Measurements from ENCODE around the gene SLK.

The SLK gene

DNA sequence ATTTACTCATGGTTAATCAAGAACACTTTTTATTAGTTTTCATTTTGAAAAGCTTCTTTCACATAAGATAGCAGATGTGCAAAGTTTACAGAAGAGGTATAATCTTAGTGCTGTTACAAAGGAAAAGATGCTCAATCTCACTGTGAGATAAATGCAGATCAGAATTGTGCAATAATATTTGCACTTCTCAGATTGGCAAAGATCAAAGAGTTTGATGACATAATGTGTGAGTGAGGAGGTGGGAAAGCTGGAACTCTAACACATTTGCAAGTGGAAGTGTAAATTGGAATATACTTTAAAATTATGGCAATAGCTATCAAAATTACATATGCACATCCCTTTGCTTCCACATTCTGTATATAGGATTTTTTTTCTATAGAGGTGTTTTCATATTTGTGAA lies 27.4 kb upstream of the SLK start:
- no peak overlapping the region for H3K27ac ChIP-seq (ENCODE audit: low read length)
- no peak for DNase-seq (ENCODE audit: low read depth, low spot score)
- H3K9me3 ChIP-seq (ENCODE audit: control insufficient read depth, insufficient read depth, low read length), result no peaks in the 10 kb centered on the region
- no peaks in the 10 kb centered on the region for H3K36me3 ChIP-seq (ENCODE audit: control insufficient read depth, insufficient read depth, low read length)
- no peaks in the 10 kb centered on the region for H3K27me3 ChIP-seq (ENCODE audit: control insufficient read depth, insufficient read depth, low read length)
- H3K4me1 ChIP-seq (ENCODE audit: control insufficient read depth, insufficient read depth, low read length), result no peaks in the 10 kb centered on the region
- H3K4me3 ChIP-seq (ENCODE audit: low read length), result no peak overlapping the region

DNA sequence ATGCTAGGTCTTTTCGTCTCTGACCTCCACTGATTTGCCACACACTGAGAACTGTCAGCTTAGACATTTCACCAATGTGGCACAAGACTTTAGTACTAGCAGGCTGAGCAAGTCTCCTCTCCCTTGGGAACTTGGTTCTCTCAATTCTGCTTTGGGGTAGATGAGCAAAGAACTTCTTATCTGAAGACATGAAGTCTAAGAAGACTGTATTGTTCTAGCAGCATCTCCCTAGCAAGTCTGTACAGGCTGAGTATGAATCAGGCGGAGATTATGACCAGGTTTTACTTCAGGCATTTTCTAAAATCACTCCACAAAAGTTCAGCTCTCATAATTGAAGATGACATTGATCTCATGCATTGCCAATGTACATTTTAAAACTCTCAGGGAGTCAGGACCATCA lies 25.1 kb upstream of the SLK start:
- Histone ChIP-seq H3K36me3 (ENCODE audit: control insufficient read depth, insufficient read depth, low read length) (no peaks in the 10 kb centered on the region), H3K9me3 (ENCODE audit: control insufficient read depth, insufficient read depth, low read length) (no peaks in the 10 kb centered on the region), H3K4me1 (ENCODE audit: control insufficient read depth, insufficient read depth, low read length) (no peaks in the 10 kb centered on the region), H3K4me3 (ENCODE audit: low read length) (no peak overlapping the region), H3K27me3 (ENCODE audit: control insufficient read depth, insufficient read depth, low read length) (no peaks in the 10 kb centered on the region), H3K27ac (ENCODE audit: low read length) (no peak overlapping the region)
- no CpG with 5 or more reads among the region's 2 CpGs for WGBS (ENCODE audit: insufficient coverage, insufficient read length)
- DNase-seq (ENCODE audit: low read depth, low spot score), result no peak

DNA sequence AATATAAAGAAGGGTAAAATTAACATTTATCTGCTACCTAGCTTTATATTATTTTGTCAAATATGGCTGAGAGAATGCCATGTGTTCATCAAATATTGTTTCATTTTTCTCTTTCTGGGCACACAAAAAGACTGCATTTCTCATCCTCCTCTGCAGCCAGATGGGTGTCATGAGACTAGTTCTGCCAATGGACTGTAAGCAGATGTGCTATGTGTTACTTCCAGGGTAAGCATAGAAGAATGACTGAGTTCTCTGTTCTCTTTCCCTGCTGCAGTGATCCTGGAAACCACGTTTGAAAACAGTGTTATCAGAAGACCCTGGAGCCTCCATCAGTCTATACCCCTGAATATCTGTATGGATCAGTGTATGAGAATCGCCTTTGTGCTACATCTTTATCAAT lies 24.1 kb upstream of the SLK start:
- H3K36me3 ChIP-seq (ENCODE audit: control insufficient read depth, insufficient read depth, low read length), result no peaks in the 10 kb centered on the region
- WGBS (ENCODE audit: insufficient coverage, insufficient read length), result no CpG with 5 or more reads among the region's 2 CpGs
- no peak overlapping the region for H3K27ac ChIP-seq (ENCODE audit: low read length)
- DNase-seq (ENCODE audit: low read depth, low spot score), result no peak
- no peak overlapping the region for H3K4me3 ChIP-seq (ENCODE audit: low read length)
- no peaks in the 10 kb centered on the region for H3K9me3 ChIP-seq (ENCODE audit: control insufficient read depth, insufficient read depth, low read length)
- H3K27me3 ChIP-seq (ENCODE audit: control insufficient read depth, insufficient read depth, low read length), result no peaks in the 10 kb centered on the region
- H3K4me1 ChIP-seq (ENCODE audit: control insufficient read depth, insufficient read depth, low read length), result no peaks in the 10 kb centered on the region

DNA sequence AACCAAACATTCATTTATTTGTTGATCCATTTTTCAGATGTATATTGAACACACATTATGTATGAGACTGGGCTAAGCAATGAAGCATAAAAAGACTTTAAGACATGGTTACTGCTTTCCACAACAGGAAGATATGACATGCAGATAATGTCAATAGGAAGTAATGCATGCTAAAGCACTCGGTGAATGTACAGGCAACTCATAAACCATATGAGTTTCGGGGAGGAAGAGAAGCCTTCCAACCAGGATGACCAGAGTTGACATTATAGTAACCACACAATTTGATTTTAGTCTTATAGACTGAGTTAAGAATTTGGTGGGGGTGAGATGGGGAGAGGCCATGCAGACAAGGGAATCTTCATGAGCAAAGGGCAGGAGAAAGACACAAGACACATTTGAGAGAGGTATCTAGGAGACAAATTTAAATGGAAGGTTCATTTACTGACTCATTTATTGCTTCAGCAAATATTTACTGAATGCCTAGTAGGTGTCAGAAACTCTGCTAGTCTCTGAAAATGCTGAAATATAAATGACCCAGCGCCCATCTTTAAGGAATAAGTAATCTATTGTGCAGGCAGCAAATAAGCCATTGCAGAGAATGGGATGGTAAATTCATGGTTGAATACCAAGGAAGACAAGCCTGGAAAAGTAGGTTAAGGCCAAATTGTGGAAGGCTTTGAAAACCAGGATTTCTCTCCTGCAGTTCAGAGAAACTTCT lies 19.0 kb upstream of the SLK start:
- no peak for DNase-seq (ENCODE audit: low read depth, low spot score)
- Histone ChIP-seq H3K36me3 (ENCODE audit: control insufficient read depth, insufficient read depth, low read length) (no peaks in the 10 kb centered on the region), H3K4me3 (ENCODE audit: low read length) (no peak overlapping the region), H3K27me3 (ENCODE audit: control insufficient read depth, insufficient read depth, low read length) (no peaks in the 10 kb centered on the region), H3K9me3 (ENCODE audit: control insufficient read depth, insufficient read depth, low read length) (no peaks in the 10 kb centered on the region), H3K4me1 (ENCODE audit: control insufficient read depth, insufficient read depth, low read length) (no peaks in the 10 kb centered on the region), H3K27ac (ENCODE audit: low read length) (no peak overlapping the region)
- WGBS (ENCODE audit: insufficient coverage, insufficient read length), result no CpG with 5 or more reads among the region's 3 CpGs

DNA sequence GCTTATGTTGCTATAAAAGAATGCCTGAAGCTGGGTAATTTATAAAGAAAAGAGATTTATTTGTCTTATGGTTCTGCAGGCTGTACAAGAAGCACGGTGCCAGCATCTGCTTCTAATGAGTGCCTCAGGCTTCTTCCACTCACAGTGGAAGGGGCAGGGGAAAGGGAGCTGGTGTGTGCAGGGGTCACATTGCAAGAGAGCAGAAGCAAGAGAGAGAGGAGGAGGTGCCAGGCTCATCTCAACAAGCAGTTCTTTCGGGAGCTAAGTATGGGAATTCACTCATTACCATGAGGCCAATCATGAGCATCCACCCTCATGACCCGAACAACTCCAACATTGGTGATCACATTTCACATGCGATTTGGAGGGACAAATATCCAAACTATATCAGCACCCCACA lies 17.2 kb upstream of the SLK start:
- H3K9me3 ChIP-seq (ENCODE audit: control insufficient read depth, insufficient read depth, low read length), result no peaks in the 10 kb centered on the region
- H3K36me3 ChIP-seq (ENCODE audit: control insufficient read depth, insufficient read depth, low read length), result no peaks in the 10 kb centered on the region
- H3K27me3 ChIP-seq (ENCODE audit: control insufficient read depth, insufficient read depth, low read length), result no peaks in the 10 kb centered on the region
- H3K27ac ChIP-seq (ENCODE audit: low read length), result no peak overlapping the region
- WGBS (ENCODE audit: insufficient coverage, insufficient read length), result no CpG with 5 or more reads among the region's 4 CpGs
- H3K4me3 ChIP-seq (ENCODE audit: low read length), result no peak overlapping the region
- H3K4me1 ChIP-seq (ENCODE audit: control insufficient read depth, insufficient read depth, low read length), result no peaks in the 10 kb centered on the region
- no peak for DNase-seq (ENCODE audit: low read depth, low spot score)

DNA sequence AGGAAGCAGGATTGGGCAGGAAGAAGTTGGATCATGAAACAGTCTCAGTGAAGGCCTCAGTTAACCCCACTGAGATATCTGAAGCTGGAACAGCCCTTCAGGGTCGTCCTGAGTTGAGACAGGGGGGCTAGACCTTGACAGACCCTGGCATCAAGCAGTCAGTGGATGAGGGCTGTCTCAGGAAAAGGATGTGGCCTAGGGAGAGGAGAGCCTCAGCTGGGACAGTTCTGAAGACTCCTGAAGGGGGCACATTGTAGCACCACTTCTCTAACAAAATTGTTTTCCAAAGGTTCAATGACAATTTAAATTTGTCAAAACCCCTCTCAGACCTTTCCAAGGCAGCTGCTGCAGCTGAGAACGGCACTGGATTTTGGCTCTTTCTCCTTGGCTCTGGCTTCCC lies 15.8 kb upstream of the SLK start:
- Histone ChIP-seq H3K4me3 (ENCODE audit: low read length) (no peak overlapping the region), H3K27ac (ENCODE audit: low read length) (no peak overlapping the region), H3K36me3 (ENCODE audit: control insufficient read depth, insufficient read depth, low read length) (no peaks in the 10 kb centered on the region), H3K9me3 (ENCODE audit: control insufficient read depth, insufficient read depth, low read length) (no peaks in the 10 kb centered on the region), H3K4me1 (ENCODE audit: control insufficient read depth, insufficient read depth, low read length) (no peaks in the 10 kb centered on the region), H3K27me3 (ENCODE audit: control insufficient read depth, insufficient read depth, low read length) (no peaks in the 10 kb centered on the region)
- no peak for DNase-seq (ENCODE audit: low read depth, low spot score)
- WGBS (ENCODE audit: insufficient coverage, insufficient read length), result no CpG with 5 or more reads among the region's 2 CpGs

- Histone ChIP-seq H3K4me1 (ENCODE audit: control insufficient read depth, insufficient read depth, low read length) (no peaks in the 10 kb centered on the region), H3K27ac (ENCODE audit: low read length) (no peak overlapping the region), H3K4me3 (ENCODE audit: low read length) (no peak overlapping the region), H3K27me3 (ENCODE audit: control insufficient read depth, insufficient read depth, low read length) (no peaks in the 10 kb centered on the region), H3K36me3 (ENCODE audit: control insufficient read depth, insufficient read depth, low read length) (no peaks in the 10 kb centered on the region), H3K9me3 (ENCODE audit: control insufficient read depth, insufficient read depth, low read length) (no peaks in the 10 kb centered on the region)
- no peak for DNase-seq (ENCODE audit: low read depth, low spot score)
- no CpG with 5 or more reads among the region's 4 CpGs for WGBS (ENCODE audit: insufficient coverage, insufficient read length)
Observed at GRCh38 chr10:103951942-103952341, 15.0 kb upstream of the SLK start.

GRCh38 chr10:103954543-103954942 lies 12.4 kb upstream of the SLK start:
- WGBS (ENCODE audit: insufficient coverage, insufficient read length), result no CpG with 5 or more reads among the region's 1 CpG
- Histone ChIP-seq H3K36me3 (ENCODE audit: control insufficient read depth, insufficient read depth, low read length) (no peaks in the 10 kb centered on the region), H3K9me3 (ENCODE audit: control insufficient read depth, insufficient read depth, low read length) (no peaks in the 10 kb centered on the region), H3K27me3 (ENCODE audit: control insufficient read depth, insufficient read depth, low read length) (no peaks in the 10 kb centered on the region), H3K27ac (ENCODE audit: low read length) (no peak overlapping the region), H3K4me1 (ENCODE audit: control insufficient read depth, insufficient read depth, low read length) (no peaks in the 10 kb centered on the region), H3K4me3 (ENCODE audit: low read length) (no peak overlapping the region)
- DNase-seq (ENCODE audit: low read depth, low spot score), result no peak

GRCh38 chr10:103958996-103959395 lies 7.9 kb upstream of the SLK start:
- Histone ChIP-seq H3K27me3 (ENCODE audit: control insufficient read depth, insufficient read depth, low read length) (no peaks in the 10 kb centered on the region), H3K27ac (ENCODE audit: low read length) (no peak overlapping the region), H3K4me1 (ENCODE audit: control insufficient read depth, insufficient read depth, low read length) (no peaks in the 10 kb centered on the region), H3K36me3 (ENCODE audit: control insufficient read depth, insufficient read depth, low read length) (no peaks in the 10 kb centered on the region), H3K4me3 (ENCODE audit: low read length) (no peak overlapping the region), H3K9me3 (ENCODE audit: control insufficient read depth, insufficient read depth, low read length) (no peaks in the 10 kb centered on the region)
- no CpG with 5 or more reads among the region's 2 CpGs for WGBS (ENCODE audit: insufficient coverage, insufficient read length)
- DNase-seq (ENCODE audit: low read depth, low spot score), result no peak

GRCh38 chr10:103960103-103960502 lies 6.8 kb upstream of the SLK start:
- DNase-seq (ENCODE audit: low read depth, low spot score), result no peak
- 100% methylated on average over 2 of the region's 3 CpGs for WGBS (ENCODE audit: insufficient coverage, insufficient read length)
- Histone ChIP-seq H3K27ac (ENCODE audit: low read length) (no peak overlapping the region), H3K27me3 (ENCODE audit: control insufficient read depth, insufficient read depth, low read length) (no peaks in the 10 kb centered on the region), H3K4me3 (ENCODE audit: low read length) (no peak overlapping the region), H3K4me1 (ENCODE audit: control insufficient read depth, insufficient read depth, low read length) (no peaks in the 10 kb centered on the region), H3K36me3 (ENCODE audit: control insufficient read depth, insufficient read depth, low read length) (no peaks in the 10 kb centered on the region), H3K9me3 (ENCODE audit: control insufficient read depth, insufficient read depth, low read length) (no peaks in the 10 kb centered on the region)

GRCh38 chr10:103967448-103968071 lies 620 bp downstream of the SLK start:
- Histone ChIP-seq H3K4me1 (ENCODE audit: control insufficient read depth, insufficient read depth, low read length) (no peaks in the 10 kb centered on the region), H3K36me3 (ENCODE audit: control insufficient read depth, insufficient read depth, low read length) (no peaks in the 10 kb centered on the region), H3K9me3 (ENCODE audit: control insufficient read depth, insufficient read depth, low read length) (no peaks in the 10 kb centered on the region), H3K27ac (ENCODE audit: low read length) (no peak overlapping the region), H3K4me3 (ENCODE audit: low read length) (peak overlapping the region; percentile 62; the same call in 1 of the 2 replicates), H3K27me3 (ENCODE audit: control insufficient read depth, insufficient read depth, low read length) (no peaks in the 10 kb centered on the region)
- no peak for DNase-seq (ENCODE audit: low read depth, low spot score)
- no CpG with 5 or more reads among the region's 55 CpGs for WGBS (ENCODE audit: insufficient coverage, insufficient read length)

All from iPS DF 6.9 (cell line).